OCI-M2 (cell line): ENCODE data around the gene MOV10L1.

Experiments used
- DNase-seq: peaks from one replicate; lab custom pipeline; 2025; ENCODE audit not compliant: unreplicated experiment; lab: John Stamatoyannopoulos, UW

Gene MOV10L1

DNA sequence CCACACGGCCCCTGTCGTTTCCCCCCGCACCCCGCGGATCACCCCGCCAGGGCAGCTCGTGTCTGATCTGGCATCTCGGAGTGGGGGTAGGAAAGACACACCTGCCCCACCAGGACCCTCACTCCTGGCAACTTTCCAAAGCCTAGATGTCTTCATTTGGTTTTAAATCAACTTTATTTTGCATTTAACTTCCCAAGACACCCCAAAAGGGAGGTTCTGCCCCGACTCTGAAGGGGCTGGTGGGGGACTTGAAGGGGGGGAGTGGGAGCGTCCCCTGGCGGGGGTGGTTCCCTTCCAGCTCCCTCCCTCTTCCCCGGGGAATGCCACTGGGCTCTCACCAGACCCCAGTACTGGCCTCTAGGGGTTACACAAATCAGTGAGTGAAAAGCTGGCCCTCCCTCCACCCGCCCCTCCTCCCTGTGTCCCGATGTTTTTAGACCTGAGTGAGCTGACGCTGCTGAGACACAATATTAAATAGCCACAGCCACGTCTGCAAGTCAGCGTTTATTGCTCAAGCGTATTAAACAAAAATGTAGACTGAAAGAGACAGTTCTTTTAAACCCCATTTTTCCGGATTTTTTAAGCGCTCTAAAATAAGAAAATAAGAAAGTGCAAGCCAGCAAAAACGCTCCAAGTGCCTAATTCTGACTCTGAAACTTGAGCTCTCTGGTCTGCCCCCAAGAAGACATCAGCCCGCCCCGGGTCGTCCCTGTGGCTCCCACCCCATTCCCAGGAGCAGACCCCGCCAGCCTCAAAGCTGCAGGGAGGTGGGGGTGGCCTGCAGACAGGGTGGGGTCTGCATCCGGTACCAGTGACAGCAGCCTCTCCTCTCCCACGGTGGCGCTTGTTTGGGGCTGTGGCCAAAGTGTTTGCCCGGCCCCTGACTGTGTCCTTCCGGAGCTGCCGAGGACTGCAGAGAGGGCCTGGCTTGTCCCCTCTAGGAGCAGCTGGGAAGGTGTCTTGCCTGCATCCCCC is 30.6 kb upstream of the MOV10L1 start:
- DNase-seq = no peak

DNA sequence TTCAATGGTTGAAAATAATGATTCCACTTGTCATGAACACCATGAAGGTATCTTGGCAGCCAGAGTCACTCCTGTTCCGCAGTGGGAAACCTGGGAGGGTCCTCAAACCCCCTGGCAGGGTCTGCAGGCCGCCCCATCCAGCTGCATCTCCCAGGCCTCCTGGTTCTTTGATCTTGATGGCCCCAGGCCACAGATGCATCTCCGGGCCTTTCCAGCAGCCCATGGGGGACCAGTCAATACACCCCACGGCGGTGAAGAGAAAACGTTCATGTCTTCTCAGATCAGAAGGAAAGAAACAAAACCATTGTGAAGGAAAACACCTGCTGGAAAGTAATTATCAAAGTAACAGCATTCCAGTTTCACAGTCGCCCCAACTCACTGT is 29.9 kb upstream of the MOV10L1 start:
- DNase-seq = no peak

DNA sequence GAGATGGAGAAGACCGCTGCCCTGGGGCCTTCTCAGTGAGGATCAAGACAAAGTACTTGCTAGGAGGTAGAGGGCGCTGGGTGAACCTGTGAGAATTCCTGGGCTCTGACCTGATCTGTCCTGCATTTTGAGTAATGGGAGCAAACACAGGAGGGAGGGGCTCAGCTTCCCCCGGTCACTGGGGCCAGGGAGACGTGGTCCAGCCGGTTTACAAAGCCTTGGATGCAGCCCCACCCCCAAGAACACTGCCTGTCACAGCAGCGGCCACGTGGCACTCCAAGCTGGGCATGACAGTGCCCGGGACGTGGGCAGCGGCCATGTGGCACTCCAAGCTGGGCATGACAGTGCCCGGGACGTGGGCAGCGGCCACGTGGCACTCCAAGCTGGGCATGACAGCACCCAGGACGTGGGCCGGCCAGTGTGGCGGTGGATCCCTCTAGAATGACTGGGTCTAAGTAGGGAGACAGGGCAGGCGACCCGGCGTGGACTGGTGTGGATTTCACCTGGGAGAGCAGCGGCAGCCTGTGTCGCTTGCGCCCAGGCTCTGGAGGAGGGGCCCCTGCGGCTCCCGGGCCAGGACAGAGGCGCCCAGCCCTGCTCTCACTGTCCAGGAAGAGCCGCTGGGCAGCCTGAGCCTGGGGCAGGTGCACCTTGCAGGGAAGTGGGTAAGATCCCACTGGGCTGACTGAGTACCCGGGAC is 29.2 kb upstream of the MOV10L1 start:
- no peak for DNase-seq

DNA sequence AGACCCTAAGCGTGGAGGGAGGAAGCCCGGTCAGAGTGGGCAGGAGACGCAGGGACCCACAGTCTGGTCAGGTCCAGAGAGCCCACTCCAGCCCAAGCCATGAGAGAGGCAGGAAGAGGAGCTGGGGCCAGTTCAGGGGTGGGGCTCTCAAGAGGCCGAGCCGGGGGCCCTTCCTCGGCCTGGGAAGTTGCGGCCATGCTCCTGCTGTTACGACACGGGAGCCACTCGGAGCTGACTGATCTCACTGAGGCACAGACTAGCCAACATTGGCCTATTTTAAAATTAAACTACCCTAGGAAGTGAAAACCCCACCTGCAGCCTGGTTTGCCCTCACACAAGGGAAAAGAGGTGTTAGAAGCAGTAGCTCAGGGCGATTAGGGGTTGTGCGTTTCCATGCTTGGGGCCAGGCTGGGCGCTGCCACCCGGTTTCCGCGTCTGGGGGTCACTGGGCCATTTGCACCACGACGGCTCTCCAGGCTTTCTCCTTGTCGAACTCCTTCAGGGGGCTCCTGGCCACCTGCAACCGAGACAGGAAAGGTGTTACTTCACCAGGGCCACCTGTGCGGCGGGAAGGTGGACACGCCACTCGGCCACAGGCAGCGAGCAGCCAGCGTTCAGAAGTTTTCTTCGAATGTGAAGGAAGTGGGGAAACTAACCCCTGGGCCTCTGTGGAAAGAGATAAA is 28.5 kb upstream of the MOV10L1 start:
- no peak for DNase-seq

DNA sequence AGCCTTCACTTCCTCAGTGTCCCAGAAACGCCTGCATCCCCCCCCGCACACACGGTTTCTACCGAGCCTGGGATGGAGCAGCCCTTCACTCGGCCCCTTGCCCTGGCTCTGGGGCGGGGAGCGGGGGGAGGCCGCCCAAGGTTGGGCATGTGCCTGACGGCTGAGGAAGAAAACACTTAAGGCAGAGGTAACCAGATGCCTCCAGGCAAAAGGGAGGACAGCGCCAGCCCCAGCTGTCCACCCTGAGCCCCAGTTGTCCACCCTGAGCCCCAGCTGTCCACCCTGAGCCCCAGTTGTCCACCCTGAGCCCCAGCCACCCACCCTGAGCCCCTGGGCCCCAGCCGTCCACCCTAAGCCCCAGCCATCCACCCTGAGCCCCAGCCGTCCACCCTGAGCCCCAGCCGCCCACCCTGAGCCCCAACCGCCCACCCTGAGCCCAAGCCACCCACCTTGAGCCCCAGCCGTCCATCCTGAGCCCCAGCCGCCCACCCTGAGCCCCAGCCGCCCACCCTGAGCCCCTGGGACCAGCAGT is 27.9 kb upstream of the MOV10L1 start:
- DNase-seq = no peak

DNA sequence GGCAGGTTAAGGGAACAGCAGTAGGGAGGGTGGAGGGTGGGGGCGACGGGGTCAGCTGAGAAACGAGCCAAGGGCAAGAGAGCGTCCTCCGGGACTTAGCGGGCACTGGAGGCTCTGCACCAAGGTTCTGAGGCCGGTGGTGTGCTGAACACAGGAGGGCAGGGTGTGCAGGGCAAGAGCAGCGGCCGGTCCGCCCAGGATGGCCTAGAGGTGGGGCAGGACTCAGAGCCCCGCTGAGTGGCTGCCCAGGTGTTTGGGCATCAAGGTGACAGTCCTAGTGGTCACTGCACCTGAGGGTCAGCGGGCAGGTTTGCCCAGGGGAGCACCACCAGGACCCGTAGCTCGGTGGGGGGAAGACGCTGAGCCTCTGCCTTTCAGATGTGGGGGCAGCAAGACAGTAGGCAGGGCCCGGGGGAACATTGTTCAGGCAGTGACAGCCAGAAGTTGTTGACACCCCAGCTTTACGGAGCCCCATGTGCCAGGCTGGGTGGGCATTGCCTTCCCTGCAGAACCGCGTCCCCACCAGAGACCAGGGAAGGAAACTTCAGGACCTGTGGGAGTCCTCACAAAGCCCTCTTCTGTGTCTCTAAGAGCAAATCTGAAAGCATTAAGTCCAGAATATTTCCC is 27.2 kb upstream of the MOV10L1 start:
- DNase-seq = no peak

DNA sequence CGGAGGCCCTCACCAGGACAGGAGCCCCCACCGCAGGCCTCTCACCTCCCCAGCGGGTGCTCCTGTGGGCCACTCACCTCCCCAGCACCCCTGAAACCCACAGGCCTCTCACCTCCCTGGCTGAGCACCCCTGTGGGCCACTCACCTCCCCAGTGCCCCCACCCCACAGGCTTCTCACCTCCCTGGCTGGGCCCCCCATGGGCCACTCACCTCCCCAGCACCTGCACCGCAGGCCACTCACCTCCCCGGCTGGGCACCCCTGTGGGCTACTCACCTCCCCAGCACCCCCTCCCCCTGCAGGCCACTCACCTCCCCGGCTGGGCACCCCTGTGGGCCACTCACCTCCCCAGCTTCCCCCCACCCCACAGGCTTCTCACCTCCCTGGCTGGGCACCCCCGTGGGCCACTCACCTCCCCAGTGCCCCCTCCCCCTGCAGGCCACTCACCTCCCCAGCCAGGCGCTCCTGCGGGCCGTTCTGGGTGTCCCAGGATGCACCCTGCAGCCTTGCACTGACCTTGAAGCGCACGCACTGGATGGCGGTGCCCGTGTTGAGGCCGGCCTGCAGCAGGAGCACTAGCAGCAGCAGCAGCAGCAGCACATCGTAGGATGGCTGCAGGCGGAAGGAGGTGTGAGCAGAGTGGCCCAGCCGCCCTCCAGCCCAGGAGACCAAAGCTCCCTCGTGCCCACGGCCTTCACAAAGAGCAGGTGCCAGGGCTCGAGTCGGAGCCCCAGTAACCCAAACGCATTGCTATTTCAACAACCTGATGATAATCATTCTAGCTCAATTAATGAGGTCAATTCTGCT is 26.0 kb upstream of the MOV10L1 start:
- DNase-seq = no peak

DNA sequence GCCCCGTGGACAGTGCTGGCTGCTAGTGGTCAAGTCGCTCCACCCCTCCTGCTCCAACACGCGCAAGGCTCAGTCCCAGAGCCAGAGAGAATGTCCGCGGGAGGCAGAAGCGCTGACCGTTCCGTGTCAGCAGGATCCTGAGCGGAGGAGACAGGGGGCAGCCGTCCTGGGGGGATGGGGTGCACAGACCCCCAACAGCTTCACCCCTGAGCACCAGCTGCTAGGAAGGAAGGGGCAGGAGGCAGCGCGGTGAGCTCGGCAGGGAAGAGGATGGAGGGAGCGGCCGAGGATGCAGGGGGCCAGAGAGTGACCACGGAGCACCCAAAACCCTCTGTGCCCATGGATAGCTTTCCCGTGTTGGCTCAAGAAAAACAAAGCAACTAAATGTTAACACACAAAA is 25.4 kb upstream of the MOV10L1 start:
- no peak for DNase-seq

DNA sequence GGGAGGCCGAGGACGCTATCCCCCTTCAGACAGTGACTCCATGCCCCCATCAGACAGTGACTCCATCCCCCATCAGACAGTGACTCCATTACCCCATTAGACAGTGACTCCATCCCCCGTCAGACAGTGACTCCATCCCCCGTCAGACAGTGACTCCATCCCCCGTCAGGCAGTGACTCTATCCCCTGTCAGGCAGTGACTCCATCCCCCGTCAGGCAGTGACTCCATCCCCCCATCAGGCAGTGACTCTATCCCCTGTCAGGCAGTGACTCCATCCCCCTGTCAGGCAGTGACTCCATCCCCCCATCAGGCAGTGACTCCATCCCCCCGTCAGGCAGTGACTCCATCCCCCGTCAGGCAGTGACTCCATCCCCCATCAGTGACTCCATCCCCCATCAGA is 22.6 kb upstream of the MOV10L1 start:
- DNase-seq = no peak

DNA sequence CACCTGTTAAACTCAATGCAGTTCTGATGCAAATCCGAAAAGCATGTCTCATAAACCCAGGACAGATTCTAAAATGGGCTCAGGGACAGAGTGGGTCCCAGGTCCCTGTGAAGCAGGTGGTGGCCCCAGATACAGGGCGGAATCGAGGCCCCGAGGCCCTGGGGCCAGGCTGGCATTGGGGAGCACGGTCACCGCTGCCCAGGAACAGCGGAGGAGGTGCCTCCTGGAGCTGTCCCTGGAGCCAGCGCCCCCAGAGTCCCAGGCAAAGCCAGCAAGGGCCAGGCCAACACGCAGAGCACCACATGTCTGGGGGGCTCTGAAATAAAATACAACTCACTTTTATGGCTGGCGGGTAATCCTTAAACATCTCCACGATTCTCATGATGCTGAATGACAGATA is 21.7 kb upstream of the MOV10L1 start:
- DNase-seq = no peak

DNA sequence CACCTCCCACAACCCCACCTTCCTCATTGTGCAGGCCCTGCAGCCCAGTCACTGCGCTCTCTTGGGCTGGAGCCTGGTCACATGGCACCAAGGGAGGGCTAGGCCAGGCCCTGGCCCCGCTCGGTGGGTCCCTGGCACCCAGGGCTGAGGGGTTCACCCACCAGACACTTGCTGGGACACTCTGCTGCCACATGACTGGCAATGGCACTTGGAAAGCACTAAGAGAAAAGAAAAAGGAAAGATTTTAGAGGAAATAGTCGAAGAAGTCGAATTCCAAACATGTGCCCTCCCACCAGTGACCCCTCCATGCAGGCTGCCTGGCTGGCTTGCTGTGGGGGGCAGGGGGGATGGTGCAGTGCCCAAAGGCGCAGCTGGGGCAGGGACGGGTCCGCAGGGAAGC is 19.4 kb upstream of the MOV10L1 start:
- no peak for DNase-seq

DNA sequence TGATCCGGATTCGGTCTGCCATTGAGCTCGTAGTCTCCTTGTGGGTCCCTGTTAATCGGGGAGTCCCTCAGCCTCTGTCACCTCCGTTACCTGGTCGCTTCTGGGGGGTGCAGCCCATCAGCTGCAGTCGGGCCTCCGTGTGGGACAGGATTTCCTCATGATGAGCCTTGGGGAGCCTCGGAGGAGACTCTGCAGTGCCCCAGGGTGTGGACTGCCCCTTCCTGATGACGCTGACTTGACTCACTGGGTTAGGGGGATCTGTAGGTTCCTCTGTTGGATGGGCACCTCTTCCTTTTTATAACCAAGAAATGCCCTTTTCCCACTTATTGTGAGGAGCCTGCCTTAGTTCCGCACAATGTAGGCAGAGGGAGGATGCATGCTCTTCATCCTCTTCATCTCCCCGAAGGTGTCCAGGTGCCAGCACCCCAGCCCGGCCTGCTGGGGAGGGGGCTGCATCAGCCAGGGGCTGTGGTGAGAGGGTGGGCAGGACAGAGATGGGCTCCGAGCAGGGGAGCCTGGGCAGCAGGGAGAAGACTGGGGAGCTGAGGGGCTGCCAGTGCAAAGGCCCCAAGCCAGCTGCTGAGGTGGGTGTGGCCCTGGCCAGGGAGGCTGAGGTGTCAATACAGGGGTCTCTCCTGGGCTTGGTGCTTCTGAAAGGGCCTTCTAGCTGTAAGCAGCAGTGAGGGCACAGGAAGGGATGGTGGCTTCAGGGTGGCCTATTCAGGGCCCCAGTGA is 18.2 kb upstream of the MOV10L1 start:
- DNase-seq = no peak

DNA sequence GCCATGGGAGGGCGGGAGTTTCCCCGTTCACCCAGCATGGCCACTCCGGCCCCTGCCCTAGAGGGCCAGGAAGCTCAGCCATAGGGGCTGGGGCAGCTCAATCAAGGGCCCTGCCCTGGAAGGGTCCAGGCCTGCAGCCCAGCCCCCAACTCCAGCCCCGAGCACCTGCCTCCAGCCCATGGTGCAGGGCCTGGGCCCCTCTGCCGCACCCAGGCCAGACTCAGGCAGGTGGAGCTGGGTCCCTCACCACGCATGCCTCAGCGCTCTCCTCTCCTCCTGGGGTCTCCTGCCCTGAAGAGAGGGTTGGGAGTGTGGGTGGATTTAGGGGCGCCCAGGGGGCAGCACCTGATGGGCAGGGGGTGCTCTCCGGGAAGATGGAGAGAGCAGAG is 17.6 kb upstream of the MOV10L1 start:
- no peak for DNase-seq

DNA sequence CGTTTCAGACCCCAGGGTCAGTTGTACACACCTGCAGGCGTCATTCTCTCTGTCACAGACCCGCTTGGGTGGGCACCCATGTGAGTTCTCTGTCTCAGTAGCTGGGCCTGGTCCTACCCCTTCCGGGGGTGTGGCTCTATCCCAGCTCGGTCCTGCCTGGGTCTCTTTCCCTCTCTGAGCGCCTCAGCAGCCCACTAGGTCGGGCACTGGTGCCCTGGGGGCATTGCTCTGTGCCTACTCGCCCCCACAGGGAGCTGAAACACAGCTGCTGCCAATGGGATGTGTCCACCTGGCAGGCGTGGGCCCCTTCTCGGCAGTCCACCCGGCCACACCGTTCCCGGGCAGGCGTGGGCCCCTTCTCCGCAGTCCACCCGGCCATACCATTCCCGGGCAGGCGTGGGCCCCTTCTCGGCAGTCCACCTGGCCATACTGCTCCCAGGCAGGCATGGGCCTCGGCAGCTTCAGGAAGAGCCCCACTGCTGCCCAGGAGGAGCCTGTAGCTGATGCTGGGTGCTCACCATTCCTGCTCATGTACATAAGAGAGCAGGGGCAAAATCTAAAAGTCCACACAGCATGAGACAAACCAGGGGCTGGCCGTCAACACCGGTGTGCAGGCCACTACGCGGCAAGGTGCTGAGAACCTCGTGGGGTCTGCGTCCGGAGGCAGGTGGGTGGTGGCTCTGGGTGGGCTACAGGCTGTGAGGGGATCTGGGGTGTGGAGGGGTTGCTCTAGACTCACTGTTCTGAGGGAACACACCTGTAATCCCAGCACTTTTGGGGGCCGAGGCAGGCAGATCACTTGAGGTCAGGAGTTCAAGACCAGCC is 16.9 kb upstream of the MOV10L1 start:
- DNase-seq = no peak

DNA sequence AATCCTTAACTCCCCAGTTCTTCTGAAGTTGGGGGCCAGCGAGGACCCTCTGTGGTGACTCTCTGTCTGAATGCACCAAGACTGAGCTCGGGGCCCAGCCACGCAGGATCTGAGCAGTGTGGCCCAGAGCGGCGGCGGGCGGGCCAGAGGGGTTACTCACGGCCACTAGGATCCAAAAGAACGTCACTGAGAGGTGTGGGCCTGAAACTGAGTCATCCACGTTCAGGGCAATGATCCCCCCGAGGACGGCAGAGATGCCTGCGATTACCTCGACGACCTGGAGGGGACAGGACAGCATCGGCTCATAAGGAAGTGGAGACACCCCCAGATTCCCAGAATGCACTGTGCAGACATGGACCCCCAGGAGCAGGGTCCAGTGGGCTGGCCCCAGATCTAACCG is 15.8 kb upstream of the MOV10L1 start:
- no peak for DNase-seq

DNA sequence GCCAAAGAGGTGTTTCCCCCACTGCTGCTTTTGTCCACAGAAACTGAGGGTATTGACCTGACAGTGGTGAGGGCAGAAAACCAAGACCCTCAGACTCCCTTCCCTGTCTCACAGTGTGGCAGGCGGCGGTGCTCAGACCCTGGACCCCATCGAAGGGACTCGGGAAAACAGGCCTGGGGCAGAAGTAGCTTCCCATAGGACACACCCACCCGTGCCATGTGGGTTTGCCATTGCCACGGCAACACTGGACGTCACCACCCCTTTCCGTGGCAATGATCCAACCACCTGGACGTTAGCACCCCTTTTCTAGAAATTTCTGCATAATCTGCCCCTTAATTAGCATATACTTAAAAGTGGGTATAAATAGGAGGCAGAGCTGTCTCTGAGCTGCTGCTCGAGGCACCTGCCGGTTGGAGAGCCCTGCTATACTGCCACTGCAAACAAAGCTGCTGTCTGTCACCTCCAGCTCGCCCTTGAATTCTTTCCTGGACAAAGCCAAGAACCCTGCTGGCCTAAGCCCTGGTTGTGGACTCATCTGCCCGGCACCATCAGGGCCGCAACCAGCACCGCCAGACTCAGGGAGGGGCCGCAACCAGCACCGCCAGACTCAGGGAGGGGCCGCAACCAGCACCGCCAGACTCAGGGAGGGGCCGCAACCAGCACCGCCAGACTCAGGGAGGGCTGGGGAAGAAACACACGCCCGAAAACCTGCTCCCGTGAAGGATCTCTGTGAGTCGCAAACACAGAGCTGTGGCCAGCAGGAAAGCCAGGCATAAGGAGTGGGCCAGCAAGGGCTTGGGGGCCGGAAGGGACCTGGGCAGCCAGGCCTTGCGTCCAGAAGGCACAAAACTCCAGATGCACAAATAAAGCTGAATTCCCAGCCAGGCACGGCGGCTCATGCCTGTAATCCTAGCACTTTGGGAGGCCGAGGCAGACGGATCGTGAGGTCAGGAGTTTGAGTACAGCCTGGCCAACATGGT is 15.0 kb upstream of the MOV10L1 start:
- DNase-seq = no peak

DNA sequence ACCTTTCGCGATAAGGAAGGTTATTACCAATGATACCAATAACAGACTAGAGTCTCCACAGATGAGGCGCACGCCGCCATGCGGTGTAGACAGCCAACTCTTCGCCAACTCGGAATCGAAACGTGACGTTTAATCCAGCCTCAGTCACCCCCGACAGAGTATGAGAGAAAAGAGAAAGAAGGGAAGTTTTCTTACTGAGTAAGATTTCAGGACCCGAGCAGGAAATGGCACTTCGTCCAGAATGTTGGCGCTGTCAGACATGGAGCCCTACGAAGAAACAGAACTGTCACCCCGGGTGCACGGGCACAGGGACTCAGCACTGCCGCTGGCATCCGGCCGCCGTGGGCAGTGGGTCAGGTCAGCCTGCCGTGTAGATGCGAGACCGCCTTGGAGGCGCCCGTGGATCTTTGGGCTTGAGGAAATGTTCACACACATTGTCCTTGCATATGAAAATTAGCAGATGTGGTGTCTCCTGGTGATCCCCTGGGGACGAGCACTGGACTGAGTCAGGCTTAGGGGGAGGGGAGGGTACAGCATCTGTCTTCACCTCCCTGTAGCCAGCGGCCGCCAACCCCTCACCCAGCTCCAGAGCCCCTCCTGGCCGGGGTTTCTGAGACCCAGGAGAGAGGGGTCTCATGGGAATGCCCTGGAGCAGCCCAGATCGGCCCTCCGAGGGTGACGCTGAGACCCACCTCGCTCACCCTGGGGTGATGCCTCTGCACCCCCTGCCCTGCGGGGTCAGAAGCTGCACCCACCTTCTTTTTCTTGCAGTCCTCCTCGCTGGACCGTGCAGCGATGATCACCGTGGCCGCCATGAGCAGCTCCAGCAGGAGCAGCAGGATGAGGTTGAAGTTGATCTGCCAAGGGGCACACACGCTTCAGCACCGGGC is 12.9 kb upstream of the MOV10L1 start:
- no peak for DNase-seq
